Gastrocnemius medialis (tissue), 4 donors: ENCODE results near the gene ORC6. TPM values are rescaled to one million over a fixed set of nuclear protein-coding genes. Genes with fewer than 3 reads are reported as not detected.
A peak's percentile ranks its signal among the peaks of the same experiment; 100 is the strongest.

ENCODE experiments used
- ATAC-seq, 2 donors: fragments of 150-250 bp; one replicate each; pipeline ENCODE4 v1.9.1; 2016
- DNase-seq, 2 donors: peaks; one replicate each; pipeline ENCODE4 v3.0.0-alpha.2; 2019
- H3K27ac ChIP-seq, 4 donors: fragments of 200-600 bp; sonication (generic); 1 replicate in 1 of 4; 2 replicates in 3 of 4; pipeline ENCODE4 v1.5.1; 2016 to 2018; ENCODE audit warnings: mild to moderate bottlenecking in 2 of 4, moderate library complexity in 1 of 4
- H3K27me3 ChIP-seq, 3 donors: fragments of 200-600 bp; sonication (generic) in 2 of 3; 1 replicate in 1 of 3; 2 replicates in 2 of 3; pipeline versions ENCODE4 v1.5.1 to v1.6.0; 2016 to 2019; ENCODE audit warnings: mild to moderate bottlenecking in 1 of 3, moderate library complexity in 1 of 3
- H3K36me3 ChIP-seq, 2 donors: fragments of 200-600 bp; sonication (generic) in 1 of 2; one replicate each; pipeline ENCODE4 v1.5.1; 2017 to 2018
- H3K4me1 ChIP-seq, 2 donors: fragments of 200-600 bp; sonication (generic) in 1 of 2; one replicate each; pipeline ENCODE4 v1.5.1; 2016 to 2017; ENCODE audit warnings: mild to moderate bottlenecking in 2 of 2
- H3K4me3 ChIP-seq, 4 donors: fragments of 200-600 bp; sonication (generic) in 3 of 4; 1 replicate in 1 of 4; 2 replicates in 3 of 4; pipeline ENCODE4 v1.5.1; 2016 to 2019; ENCODE audit warnings: mild to moderate bottlenecking in 2 of 4
- H3K9me3 ChIP-seq, 3 donors: fragments of 200-600 bp; sonication (generic) in 2 of 3; 1 replicate in 1 of 3; 2 replicates in 2 of 3; pipeline ENCODE4 v1.5.1; 2016 to 2019
- POLR2A ChIP-seq, 2 donors: fragments of 450-650 bp; IDR thresholded peaks; one replicate each; pipeline ENCODE4 v1.6.1; 2017; ENCODE audit warnings: antibody characterized with exemption in 2 of 2, mild to moderate bottlenecking in 2 of 2, moderate library complexity in 2 of 2
- in situ Hi-C, 4 donors: fragments of 200-750 bp; cut with MboI; loops; one replicate each; pipeline versions ENCODE4 v1.15.0 to v1.8.0; 2017; ENCODE audit warnings: low sequenced_read_pairs in 4 of 4
- intact Hi-C: fragments of 100-400 bp; cut with DNase I; formaldehyde crosslinking; loops from one replicate; pipeline ENCODE4 v1.15.1; 2023; ENCODE audit warnings: low total_unique reads
- total RNA-seq, 4 donors: library from RNA; depleted of rRNA; stranded (reverse); fragments of >200 nt; gene quantifications; one replicate each; pipeline versions ENCODE4 v1.1.0 to v1.2.3, GENCODE V29; 2016
- TF ChIP-seq, protein P1 (sequence below), 5 experiments: fragments of 450-650 bp in 3 of 5; fragments of 200-600 bp in 2 of 5; sonication (generic) in 2 of 5; IDR thresholded peaks in 4 of 5; conservative IDR thresholded peaks in 1 of 5; 1 replicate in 4 of 5; 2 replicates in 1 of 5; pipeline ENCODE4 v1.5.1; 2016 to 2019; ENCODE audit warnings: antibody characterized with exemption in 5 of 5, mild to moderate bottlenecking in 3 of 5, moderate library complexity in 3 of 5

Gene ORC6
- total RNA-seq, 4 donors from 2014 or later: 0.40 to 5.7 (median 1.2) TPM

DNA sequence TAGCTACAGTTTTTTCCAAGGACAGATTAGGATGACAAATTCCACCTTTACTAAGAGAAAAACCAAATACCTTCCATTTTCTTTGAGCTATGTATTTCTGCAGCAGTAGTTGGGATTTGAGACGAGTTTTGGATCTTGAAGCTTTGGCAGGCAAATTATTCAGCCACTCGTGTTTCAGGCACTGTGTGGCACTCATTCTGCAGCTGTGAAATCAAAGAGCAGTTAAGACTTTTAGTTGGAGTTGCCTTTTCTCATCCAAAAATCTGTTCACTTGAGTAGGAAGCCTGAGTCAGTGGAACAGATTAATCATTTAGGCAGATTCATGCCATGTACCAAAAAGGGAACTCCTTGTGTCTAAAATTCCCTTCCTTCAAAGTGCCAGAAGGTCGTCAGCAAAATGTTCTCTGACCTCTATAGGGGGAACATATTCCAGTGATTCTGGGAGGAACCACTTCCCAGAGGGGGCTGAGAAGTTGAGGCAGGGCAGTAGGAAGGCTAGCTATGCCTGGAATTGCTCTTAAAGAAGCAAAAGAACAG lies 20.1 kb downstream of the ORC6 start:
- Histone ChIP-seq H3K27ac (peak overlapping the region in 3 of 4 donors; percentile 28 to 81 (median 34)), H3K36me3 (no peaks in the 10 kb centered on the region), H3K27me3 (no peaks in the 10 kb centered on the region), H3K9me3 (no peaks in the 10 kb centered on the region), H3K4me1 (peaks cover 6 to 20% of the 10 kb centered on the region in 2 donors), H3K4me3 (no peak overlapping the region)
- no peak for TF ChIP-seq POLR2A (IDR thresholded peaks at IDR 0.05)
- TF ChIP-seq, protein P1, sequence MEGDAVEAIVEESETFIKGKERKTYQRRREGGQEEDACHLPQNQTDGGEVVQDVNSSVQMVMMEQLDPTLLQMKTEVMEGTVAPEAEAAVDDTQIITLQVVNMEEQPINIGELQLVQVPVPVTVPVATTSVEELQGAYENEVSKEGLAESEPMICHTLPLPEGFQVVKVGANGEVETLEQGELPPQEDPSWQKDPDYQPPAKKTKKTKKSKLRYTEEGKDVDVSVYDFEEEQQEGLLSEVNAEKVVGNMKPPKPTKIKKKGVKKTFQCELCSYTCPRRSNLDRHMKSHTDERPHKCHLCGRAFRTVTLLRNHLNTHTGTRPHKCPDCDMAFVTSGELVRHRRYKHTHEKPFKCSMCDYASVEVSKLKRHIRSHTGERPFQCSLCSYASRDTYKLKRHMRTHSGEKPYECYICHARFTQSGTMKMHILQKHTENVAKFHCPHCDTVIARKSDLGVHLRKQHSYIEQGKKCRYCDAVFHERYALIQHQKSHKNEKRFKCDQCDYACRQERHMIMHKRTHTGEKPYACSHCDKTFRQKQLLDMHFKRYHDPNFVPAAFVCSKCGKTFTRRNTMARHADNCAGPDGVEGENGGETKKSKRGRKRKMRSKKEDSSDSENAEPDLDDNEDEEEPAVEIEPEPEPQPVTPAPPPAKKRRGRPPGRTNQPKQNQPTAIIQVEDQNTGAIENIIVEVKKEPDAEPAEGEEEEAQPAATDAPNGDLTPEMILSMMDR (IDR thresholded peaks at IDR 0.05 in 4 of 5, conservative IDR thresholded peaks at IDR 0.05 in 1 of 5): no peak
- ATAC-seq (no peak), DNase-seq (no peak)
- intact Hi-C loops: loop anchor here (5.0 kb wide), 1 partner anchor 93 kb away; no protein-coding TSS in a partner anchor
- in situ Hi-C loops: no loop called here

DNA sequence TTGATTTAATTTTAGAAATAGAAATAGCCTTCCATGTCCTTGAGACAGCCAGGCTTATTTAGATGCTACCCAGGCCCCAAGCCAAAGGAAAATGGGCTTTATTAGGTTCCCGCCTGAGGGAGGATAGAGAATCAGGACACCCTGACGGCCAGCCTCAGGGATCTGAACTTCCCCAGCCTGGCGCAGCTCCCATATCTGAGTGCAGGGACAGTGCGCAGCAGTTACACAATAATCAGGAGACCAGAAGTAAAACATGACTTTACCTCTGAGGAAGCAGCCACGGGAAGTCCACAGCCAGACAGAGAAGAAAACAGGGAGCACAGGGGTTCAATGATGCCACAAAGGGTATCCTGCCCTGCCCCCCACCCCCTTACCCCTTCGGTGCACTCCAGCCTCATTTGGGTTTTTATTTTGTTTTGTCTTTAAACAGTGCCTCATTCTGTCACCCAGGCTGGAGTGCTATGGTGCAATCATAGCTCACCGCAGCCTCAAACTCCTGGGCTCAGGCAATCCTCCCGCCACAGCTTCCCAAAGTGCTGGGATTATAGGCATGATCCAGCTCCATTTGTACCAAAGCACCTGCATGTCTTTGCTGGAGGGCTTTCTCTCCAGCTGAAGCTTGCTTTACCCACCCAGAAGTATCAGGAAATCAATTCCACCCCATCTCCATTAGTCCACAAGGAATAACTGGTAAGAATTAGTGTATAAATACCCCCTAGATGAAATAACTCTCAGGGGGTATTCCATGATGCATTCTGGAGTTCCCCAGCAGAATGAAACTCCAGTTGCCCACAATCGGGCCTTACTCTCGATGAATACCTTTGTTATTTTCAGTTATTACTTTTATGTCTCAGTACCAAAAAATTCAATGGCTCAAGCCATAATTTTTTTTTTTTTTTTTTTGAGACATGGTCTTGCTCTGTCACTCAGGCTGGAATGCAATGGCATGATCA lies 21.9 kb downstream of the ORC6 start:
- Histone ChIP-seq H3K9me3 (no peaks in the 10 kb centered on the region), H3K4me3 (peak overlapping the region in 1 of 4 donors; percentile 7), H3K4me1 (peaks cover 14 to 22% of the 10 kb centered on the region in 2 donors), H3K27me3 (no peaks in the 10 kb centered on the region), H3K27ac (peak overlapping the region; percentile 80 to 86 (median 84)), H3K36me3 (no peaks in the 10 kb centered on the region)
- ATAC-seq (peak; percentile 96 to 97), DNase-seq (peak; percentile 70 to 82)
- in situ Hi-C loops: no loop called here
- TF ChIP-seq, protein P1 (IDR thresholded peaks at IDR 0.05 in 4 of 5, conservative IDR thresholded peaks at IDR 0.05 in 1 of 5): no peak
- no peak for TF ChIP-seq POLR2A (IDR thresholded peaks at IDR 0.05)
- intact Hi-C loops: loop anchor here (2.0 to 5.0 kb wide), 2 partner anchors 51 to 91 kb away; no protein-coding TSS in a partner anchor

DNA sequence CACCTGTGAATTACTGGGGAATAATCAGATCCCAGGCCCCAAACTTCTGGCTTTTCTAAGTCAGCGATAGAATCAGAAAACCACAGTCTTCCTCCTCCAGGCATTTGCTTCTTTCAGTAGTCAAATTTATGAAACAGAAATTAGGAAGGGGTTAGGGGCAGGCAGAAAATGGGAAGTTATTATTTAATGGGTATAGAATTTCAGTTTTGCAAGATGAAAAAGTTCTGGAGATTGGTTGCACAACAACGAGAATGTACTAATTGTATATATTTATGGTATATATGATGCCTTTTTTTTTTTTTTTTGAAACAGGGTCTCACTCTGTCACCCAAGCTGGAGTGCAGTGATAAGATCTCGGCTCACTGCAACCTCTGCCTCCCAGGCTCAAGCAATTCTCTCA lies 23.5 kb downstream of the ORC6 start:
- no peak overlapping the region for H3K4me3 ChIP-seq
- ATAC-seq (no peak), DNase-seq (no peak)
- in situ Hi-C loops: no loop called here
- TF ChIP-seq POLR2A (IDR thresholded peaks at IDR 0.05): no peak
- TF ChIP-seq, protein P1 (IDR thresholded peaks at IDR 0.05 in 4 of 5, conservative IDR thresholded peaks at IDR 0.05 in 1 of 5): no peak
- H3K27me3 ChIP-seq: no peaks in the 10 kb centered on the region
- intact Hi-C loops: loop anchor here (2.0 to 5.0 kb wide), 2 partner anchors 50 to 89 kb away; no protein-coding TSS in a partner anchor
- H3K4me1 ChIP-seq: peaks cover 14 to 27% of the 10 kb centered on the region in 2 donors
- peak overlapping the region; percentile 80 to 86 (median 84) for H3K27ac ChIP-seq
- H3K36me3 ChIP-seq: no peaks in the 10 kb centered on the region
- H3K9me3 ChIP-seq: no peaks in the 10 kb centered on the region

DNA sequence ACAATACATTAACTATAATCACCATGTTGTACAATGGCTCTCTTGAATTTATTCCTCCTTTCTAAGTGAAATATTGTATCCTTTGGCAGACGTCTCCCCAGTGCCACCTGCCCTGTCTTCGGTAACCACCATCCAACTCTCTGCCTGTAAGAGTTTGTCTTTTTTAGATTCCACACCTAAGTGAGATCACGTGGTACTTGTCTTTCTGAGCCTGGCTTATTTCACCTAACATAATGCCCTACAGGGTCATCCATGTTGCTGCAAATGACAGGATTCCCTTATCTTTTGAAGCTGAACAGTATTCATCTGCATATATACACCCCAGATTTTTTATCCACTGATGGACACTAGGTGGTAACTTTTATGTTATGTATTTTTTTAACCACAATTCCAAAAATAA lies 24.2 kb downstream of the ORC6 start:
- no peak for ATAC-seq
- intact Hi-C loops (loop anchor here (2.0 to 5.0 kb wide), 2 partner anchors 49 to 89 kb away; no protein-coding TSS in a partner anchor), in situ Hi-C loops (no loop called here)
- TF ChIP-seq POLR2A (IDR thresholded peaks at IDR 0.05): no peak
- TF ChIP-seq, protein P1 (IDR thresholded peaks at IDR 0.05 in 4 of 5, conservative IDR thresholded peaks at IDR 0.05 in 1 of 5): no peak
- no peak for DNase-seq
- Histone ChIP-seq H3K27ac (peak overlapping the region; percentile 65 to 81 (median 71)), H3K36me3 (no peaks in the 10 kb centered on the region), H3K4me1 (peaks cover 14 to 27% of the 10 kb centered on the region in 2 donors), H3K27me3 (no peaks in the 10 kb centered on the region), H3K4me3 (no peak overlapping the region), H3K9me3 (no peaks in the 10 kb centered on the region)
